HL-60/S4 (cell line): ENCODE results near the gene FOXJ3.

Experiments used
- in situ Hi-C: fragments of 300-500 bp; cut with MboI; formaldehyde crosslinking; loops from 2 replicates; pipeline ENCODE4 v1.14.3; 2022; ENCODE audit warnings: low sequenced_read_pairs

FOXJ3 gene

DNA sequence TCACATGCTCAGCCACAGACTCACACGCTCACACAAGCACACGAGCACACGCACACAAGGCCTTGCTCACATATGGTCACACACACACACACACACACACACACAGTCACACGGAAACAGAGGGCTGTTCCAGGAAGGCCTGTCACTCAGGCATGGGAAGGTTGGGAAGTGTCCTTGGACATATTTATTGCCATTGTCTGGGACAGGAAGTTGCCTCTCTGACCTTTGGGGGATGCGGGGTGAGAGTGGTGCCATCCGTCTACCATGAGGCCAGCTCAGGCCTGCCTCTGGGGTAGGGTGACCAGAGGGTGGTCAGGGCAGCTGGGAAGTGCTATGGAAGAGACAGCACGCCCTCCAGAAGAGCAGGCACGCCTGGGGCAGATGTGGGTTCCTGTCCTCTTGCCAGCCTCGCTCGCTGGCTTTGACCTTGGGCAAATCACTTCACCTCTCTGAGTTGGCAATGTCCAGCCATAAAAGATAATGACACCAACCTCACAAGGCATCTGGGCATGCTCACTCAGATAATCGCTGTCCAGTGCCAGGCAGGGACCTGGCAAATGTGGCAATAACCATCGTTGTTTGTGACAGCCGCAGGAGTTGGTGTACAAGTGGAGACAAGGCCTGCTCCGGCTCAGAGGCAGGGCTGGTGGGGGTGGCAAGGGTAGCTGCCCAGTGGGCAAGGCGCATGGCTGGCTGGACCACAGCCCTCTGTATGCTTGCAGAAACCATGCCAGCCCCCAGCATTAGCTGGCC is 162.5 kb downstream of the FOXJ3 start:
- in situ Hi-C loops, result loop anchor here (25.0 kb wide), 1 partner anchor 565 kb away; the partner anchor contains the start of gene CLDN19

DNA sequence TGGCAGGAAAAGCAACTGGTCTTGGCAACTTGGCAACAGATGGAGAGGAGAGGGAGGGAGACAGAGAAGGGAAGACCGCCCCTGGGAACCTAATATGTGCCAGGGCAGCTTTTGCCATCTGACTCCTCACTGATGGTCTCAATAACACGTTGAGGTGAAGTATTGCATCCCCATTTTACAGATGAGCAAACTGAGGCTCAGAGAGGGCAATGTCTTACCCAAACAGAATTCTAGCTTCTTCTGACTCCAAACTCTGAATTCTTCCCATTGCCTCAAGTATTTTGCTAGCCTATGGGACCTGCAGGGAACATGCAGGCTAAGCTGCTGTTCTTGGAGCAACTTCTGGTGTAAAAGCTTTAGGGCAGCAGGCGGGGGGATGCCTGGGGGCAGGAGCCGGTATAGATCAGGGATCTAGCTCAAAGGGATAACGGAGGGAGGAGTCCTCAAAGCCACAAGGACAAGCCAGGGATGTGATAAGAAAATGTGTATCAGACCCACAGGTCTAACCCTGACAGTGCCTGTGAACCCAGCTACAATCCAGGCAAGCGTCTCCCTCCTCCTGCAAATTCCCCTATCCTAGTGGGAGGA is 163.3 kb downstream of the FOXJ3 start:
- in situ Hi-C loops, result loop anchor here (25.0 kb wide), 1 partner anchor 566 kb away; the partner anchor contains the start of gene CLDN19

DNA sequence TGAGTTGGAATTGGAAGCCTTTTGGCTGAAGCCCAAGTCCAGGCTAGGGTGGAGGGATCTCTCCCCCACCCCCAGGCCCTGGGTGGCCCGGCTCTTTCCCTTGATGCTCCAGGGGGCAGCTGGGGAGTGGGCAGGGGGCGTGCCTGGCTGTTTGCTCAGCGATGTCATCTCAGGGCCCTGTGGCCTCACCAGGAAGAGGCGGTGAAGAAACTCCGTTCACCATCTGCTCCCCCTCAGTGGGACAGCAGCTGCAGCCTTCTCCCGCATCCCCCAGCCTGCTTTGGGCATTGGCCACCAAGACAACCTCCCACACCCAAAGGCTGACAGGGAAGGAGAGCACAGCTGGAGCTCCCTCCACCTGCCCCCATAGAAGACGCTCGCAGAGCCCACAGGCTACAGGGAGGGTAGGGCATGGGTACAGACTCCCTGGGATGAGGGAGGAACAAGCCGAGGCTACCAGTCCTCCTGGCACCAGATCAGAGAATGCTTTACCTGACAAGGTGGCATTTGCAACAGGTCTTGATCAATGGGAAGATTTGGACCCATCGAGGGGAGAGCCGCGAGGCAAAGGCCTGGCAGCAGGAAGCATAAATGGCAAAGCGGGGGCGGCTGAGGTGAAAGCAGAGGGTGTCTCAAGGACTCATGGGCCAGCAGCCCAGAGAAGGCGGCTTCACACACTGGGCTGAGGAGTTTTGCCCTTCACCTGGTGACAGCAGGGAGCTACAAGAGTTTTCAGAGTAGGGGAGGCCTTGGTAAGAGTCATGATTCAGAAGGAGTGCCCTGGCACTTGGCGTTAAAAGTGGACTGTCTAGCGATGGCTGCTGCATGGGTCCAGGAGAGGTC is 164.0 kb downstream of the FOXJ3 start:
- in situ Hi-C loops, result loop anchor here (25.0 kb wide), 1 partner anchor 566 kb away; the partner anchor contains the start of gene CLDN19

DNA sequence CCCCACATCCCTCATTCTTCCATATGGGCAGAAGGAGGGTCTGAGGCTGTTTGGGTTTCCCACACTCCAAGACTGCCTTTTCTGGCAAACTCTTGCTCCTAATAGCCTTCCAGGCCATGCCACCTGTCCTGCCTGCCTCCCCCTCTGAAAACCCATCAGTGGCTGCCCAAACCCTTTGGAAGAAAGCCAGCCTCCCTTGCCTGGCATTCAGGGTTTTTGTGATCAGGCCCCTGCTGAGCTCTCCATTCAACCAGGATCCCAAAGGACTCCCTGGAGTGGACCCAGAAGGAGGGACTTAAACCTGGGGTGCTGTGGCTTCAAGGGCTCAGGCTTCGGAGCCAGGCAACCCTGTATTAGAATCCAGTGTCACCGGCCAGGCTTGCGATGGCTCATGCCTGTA is 166.3 kb downstream of the FOXJ3 start:
- in situ Hi-C loops, result loop anchor here (25.0 kb wide), 1 partner anchor 569 kb away; the partner anchor contains the start of gene CLDN19

DNA sequence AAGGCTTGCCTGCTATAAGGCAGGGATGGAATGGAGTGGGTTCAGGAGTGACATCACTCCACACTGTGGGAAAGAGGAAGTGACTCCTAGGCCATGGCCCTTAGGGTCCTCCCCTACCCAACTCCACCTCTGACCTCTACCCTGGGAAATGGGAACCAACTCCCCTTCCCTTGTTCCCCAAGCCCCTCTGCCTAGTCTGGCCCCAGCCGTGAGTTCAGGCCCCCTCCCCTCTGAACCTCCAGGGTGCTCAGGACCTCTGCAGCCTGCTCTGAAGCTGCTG is 166.7 kb downstream of the FOXJ3 start:
- in situ Hi-C loops, result loop anchor here (25.0 kb wide), 1 partner anchor 569 kb away; the partner anchor contains the start of gene CLDN19

DNA sequence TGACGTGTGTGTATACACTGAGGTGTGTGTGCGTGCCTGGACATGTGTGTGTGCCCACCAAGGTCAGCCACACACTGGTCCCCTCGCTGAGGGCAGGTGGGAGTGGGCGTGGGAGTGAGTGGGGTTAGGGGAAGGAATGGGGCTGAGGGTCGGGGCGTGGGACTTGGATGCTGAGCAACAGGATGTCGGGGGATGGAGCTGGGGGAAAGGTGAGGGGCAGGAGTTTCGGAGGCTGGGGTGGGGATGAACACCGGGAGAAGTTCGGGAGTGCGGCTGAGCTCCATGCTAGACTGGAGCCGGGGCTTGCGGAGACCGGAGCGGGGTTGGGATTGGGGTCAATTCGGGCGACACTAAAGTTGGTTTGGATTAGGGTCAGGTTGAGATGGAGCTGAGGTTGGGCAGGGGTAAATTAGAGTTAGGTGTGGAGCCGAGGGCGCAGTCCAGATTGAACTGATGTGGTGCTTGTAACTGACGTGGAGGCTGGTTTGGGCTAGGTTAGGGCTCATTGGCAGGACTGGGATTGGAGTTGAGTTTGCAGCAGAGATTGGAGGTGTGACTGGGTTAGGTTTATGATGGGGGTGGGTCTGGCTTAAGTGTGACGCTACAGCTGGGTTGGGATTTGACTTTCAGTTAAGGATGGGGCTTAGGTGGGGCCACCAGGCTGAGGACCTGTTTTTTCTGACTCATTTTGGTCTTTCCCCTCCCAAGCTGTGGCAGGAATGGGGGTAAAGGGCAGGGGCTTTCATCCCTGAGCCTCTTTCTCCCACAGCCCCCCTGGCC is 167.2 kb downstream of the FOXJ3 start:
- in situ Hi-C loops, result loop anchor here (25.0 kb wide), 1 partner anchor 570 kb away; the partner anchor contains the start of gene CLDN19

DNA sequence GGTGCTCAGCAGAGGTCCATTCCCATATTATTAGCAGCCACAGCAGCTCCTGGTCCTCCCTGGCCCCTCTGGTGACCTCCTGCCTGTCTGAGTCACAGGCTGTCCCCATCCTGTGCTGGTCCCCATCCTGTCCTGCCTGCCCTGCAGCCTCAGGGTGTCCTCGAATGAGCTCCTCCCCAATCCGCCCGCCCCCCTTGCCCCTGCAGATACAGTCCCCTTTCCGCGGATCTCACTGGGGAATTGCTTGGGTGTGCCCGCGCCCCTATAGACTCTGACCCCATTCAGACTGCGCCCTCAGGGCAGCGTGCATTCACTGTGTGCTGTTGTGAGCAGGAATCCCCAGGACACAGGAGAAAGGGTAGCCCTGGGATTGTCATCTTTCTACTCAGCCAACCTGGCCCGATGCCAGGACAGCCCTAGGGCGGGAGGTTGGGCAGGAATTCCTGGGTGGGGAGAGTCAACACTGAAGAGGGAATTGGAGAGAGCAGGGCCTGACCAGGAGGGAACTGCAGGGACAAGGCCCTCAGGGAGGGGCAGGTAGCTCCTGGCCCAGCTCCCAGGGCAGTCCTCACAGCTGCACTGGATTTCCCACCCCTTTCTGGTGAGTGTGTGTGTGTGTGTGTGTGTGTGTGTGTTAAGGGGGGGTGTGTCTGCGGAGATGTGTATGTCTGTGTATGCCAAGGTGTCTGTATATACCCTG is 169.4 kb downstream of the FOXJ3 start:
- in situ Hi-C loops, result loop anchor here (25.0 kb wide), 1 partner anchor 572 kb away; the partner anchor contains the start of gene CLDN19

DNA sequence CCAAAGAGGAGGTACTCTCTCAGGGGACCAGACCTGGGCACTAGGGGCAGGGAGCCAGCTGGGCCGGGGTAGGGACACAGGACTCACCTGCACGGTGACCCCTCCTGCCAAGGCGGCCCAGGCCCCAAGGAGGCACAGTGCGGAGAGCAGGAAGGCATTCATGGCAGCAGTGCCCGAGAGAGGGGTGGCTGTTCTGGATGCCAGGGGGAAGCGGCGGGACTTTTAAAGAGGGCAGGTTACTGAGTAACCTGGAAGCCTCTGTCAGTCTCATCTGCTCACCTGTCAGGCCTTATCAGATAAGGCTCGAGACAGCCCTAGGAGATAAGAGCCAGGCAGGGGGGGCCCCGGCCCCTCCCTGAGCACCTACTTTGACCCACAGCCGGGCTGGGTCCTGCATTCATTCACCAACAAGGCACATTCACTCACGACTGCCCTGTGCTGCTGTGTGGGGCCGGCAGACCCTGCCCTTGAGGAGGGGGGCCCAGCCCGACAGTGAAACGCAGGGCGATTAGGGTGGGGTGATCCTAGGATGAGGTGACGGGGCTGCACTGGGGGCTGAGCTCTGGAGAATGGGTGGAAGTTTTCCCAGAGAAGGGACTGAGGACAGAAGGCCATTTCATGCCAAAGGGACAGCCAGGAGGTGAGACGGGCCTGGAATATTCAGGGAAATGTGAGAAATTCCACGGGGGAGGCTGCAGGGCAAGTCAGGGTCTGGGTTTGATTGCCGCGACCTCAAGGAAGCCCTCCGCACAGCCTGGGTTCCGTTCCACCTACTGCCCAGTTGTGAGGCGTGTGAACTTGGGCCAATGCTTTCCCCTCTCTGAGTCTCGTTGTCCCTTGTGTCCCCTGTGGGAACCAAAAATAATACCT is 170.2 kb downstream of the FOXJ3 start, which contains the start of gene GUCA2A:
GUCA2A (minus strand) TSS at position 195 of the 870 bp plus-strand sequence; CDS start at position 162, 33 bp downstream.
- in situ Hi-C loops, result loop anchor here (25.0 kb wide), 1 partner anchor 573 kb away; the partner anchor contains the start of gene CLDN19

DNA sequence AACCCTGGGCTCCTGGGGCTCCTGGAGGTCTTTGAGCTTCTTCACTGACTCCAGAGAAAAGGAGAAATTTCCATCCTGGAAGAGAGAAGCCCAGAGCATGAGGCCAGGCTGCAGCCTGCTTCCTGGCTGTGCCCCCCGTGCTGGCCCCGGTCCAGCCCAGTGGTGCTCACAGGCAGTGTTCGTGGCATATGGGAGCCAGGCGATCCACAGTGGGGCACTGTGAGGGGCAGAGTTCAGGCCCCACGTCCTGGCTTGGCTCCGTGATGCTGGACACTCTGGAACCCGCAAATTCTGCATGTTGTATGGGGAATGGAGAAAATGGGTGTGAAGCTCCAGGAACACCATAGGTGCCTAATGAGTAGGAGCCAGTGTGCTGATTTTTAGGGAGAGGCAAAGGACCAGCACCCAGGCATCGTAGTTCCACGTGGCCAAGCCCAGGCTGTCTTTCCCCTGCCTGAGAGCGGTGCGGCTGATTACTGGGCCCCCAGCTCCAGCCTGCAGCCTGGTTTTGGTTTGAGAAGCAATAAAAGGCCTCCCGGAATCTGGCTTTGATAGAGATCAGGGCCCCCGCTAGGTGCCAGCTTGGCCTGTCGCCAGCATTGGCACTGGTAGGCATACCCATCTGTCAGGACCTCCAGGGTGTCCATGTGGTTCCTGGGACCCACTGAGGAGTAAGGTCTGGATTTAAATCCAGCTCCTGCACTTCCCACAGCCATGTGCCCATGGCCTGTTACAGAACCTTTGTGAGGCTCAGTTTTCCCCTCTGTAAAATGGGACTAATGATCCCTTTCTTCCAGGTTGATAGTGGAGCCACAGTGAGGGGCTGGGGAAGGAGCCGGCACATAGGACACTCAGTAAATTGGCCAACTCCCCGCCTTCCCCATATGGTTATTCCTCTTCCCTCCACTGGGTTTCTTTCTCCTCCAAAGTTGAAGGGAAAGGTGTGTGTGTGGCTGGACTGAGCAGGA is 171.2 kb downstream of the FOXJ3 start:
- in situ Hi-C loops, result loop anchor here (25.0 kb wide), 1 partner anchor 573 kb away; the partner anchor contains the start of gene CLDN19

DNA sequence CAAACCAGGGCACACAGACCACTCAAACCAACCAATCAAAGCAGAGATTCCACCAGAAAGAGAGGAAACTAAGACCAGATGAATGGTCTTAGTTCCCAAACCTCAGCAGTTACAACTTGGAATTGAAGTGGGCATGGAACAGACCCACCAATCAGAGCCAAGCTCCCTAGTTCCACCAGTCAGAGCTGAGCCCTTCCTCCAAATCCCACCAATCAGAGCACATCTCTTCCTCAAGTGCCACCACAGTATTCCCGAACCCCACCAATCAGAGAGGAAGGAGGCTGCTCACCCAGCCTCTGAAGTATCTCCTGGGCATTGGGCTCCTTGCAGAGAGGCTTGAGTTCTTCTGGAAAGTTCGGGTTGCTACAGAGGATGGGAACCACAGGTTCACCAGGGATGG is 171.9 kb downstream of the FOXJ3 start:
- in situ Hi-C loops, result loop anchor here (25.0 kb wide), 1 partner anchor 574 kb away; the partner anchor contains the start of gene CLDN19

DNA sequence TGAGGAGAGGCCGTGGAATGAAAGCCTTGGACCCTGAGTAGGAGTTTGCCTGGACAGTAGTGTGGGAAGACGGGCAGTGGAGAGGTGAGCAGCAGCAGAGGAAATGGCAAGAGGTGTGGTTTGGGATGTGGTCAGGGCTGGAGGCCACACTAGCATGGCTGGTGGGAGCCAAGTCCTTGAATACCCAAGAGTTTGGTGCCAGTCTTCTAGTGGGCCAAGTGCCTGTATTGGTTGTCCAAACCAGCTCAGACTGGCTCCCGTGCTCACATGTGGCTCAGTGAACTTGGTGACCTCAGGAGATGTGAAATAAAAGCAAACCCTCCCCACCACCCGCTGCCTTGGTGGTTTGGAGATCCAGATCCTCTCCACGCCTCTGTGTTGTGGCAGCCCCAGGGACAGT is 172.9 kb downstream of the FOXJ3 start:
- in situ Hi-C loops, result loop anchor here (25.0 kb wide), 1 partner anchor 575 kb away; the partner anchor contains the start of gene CLDN19

DNA sequence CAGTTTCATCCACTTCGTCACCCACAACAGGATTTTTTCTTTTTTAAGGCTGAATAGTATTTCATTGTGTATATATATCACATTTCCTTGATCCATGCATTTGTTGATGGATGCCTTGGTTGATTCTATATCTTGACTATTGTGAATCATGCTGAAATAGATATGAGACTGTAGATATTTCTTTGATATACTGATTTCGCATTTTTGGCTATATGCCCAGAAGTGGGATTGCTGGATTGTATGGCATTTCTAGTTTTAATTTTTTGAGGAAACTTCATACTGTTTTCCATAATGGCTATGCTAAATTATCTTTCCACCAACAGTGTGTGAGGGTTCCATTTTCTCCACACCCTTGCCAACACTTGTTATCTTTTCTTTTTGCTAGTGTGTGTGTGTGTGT is 176.8 kb downstream of the FOXJ3 start:
- in situ Hi-C loops, result loop anchor here (25.0 kb wide), 1 partner anchor 579 kb away; the partner anchor contains the start of gene CLDN19

DNA sequence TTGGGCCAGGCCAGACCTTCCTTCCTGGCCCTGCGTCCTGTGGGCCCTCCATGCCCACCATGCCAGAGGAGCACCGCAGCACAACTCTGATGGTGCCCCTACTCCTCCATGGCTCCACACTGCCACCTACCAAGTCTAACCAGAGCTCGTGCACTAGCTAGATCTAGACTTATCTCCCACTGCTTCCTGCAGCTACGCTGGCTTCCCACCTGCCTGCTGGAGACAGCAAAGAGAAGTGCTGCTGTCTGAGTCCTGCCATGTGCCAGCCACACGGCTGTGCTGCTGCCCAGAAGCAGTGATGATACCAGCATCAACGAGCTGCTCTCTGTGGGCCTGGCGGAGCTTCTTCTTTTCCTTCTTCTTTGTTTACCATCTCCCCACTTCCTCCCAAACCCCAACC is 177.4 kb downstream of the FOXJ3 start:
- in situ Hi-C loops, result loop anchor here (25.0 kb wide), 1 partner anchor 580 kb away; the partner anchor contains the start of gene CLDN19

DNA sequence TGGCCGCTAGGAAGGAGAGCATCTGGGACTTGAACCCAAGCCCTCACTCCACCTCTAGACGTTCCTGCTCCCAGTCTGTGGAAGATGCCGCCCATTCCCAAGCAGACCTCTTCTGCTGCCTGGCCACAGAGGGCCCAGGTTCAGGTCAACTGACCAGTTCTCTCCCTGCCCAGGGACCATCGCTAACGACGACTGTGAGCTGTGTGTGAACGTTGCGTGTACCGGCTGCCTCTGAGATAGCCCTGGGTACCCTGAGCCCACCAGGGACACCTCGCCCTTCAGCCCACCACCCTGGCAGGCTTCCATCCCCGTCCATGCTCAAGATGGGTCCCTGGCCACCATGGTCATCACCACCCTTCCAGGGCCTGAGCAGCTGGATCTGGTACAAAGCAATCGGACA is 179.7 kb downstream of the FOXJ3 start:
- in situ Hi-C loops, result loop anchor here (25.0 kb wide), 1 partner anchor 582 kb away; the partner anchor contains the start of gene CLDN19

DNA sequence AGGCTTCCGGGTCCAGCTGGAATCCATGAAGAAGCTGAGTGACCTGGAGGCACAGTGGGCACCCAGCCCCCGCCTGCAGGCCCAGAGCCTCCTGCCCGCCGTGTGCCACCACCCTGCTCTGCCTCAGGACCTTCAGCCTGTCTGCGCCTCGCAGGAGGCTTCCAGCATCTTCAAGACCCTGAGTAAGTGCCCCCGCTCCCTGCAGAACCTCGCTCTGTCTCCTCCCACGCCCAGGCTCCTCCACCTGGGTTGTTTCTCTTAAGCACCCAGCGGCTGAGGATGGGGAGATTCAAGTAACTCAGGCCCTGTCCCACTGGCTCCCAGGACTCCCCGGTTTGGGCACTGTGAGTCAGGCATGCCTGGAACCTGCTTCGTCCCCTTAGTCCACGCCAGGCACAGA is 180.3 kb downstream of the FOXJ3 start:
- in situ Hi-C loops, result loop anchor here (25.0 kb wide), 1 partner anchor 583 kb away; the partner anchor contains the start of gene CLDN19

DNA sequence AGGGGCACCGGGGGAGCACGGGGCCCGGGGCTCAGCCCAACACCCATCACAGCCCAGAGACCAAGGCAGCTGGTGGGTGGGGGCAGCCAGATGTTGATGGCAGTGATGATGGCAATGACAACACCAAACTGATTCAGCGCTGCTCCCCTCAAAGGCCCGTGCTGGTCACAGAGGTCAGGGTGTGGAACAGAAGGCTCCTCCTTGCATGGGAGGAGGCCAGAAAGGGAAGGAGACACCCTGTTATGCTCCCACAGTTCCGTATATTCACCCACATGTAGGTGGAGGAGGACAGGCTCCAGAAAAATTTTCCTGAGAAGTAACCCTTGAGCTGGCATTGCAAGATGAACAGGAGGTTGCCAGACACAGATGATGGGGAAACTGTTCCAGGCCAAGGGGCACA is 181.4 kb downstream of the FOXJ3 start:
- in situ Hi-C loops, result loop anchor here (25.0 kb wide), 1 partner anchor 584 kb away; the partner anchor contains the start of gene CLDN19
